Measurements from ENCODE around the gene EHF. TPM values are rescaled to one million over a fixed set of nuclear protein-coding genes. Genes with fewer than 3 reads are reported as not detected.

EHF gene
- total RNA-seq, 2 donors from 2014 or later = 0.22 TPM; not detected in 1

GRCh38 chr11:34620202-34620601, 691 bp upstream of the EHF start:
- Mint-ChIP-seq H3K4me3 (no peak overlapping the region), H3K27ac (no peak overlapping the region), H3K4me1 (peaks cover 55% of the 10 kb centered on the region), H3K27me3 (ENCODE audit: insufficient read depth) (peaks cover 2% of the 10 kb centered on the region), H3K36me3 (ENCODE audit: low read depth) (no peaks in the 10 kb centered on the region), H3K9me3 (no peaks in the 10 kb centered on the region)
- Histone ChIP-seq H3K4me3 (ENCODE audit: low read length) (no peak overlapping the region), H3K27ac (ENCODE audit: low read depth, low read length) (no peak overlapping the region), H3K9me3 (ENCODE audit: control insufficient read depth, low read length) (no peaks in the 10 kb centered on the region), H3K9ac (ENCODE audit: extremely low read depth, low read length, poor library complexity, severe bottlenecking) (no peak overlapping the region), H3K36me3 (ENCODE audit: control insufficient read depth, insufficient read depth, low read length) (no peaks in the 10 kb centered on the region), H3K27me3 (ENCODE audit: control insufficient read depth, insufficient read depth, low read length, poor library complexity, severe bottlenecking) (no peaks in the 10 kb centered on the region), H3K4me1 (ENCODE audit: control insufficient read depth, insufficient read depth, low read length) (peaks cover 10% of the 10 kb centered on the region)
- no peak for TF ChIP-seq CTCF (conservative IDR thresholded peaks at IDR 0.05)
- 92 to 100% methylated on average over 1 to 2 of the region's 2 CpGs for WGBS, 2 experiments (ENCODE audit: insufficient coverage in 1 of 2, insufficient read length in 1 of 2)
- no peak for DNase-seq

GRCh38 chr11:34621876-34622275, 983 bp downstream of the EHF start:
- Histone ChIP-seq H3K36me3 (ENCODE audit: control insufficient read depth, insufficient read depth, low read length) (no peaks in the 10 kb centered on the region), H3K9ac (ENCODE audit: extremely low read depth, low read length, poor library complexity, severe bottlenecking) (no peak overlapping the region), H3K9me3 (ENCODE audit: control insufficient read depth, low read length) (no peaks in the 10 kb centered on the region), H3K27me3 (ENCODE audit: control insufficient read depth, insufficient read depth, low read length, poor library complexity, severe bottlenecking) (no peaks in the 10 kb centered on the region), H3K4me3 (ENCODE audit: low read length) (no peak overlapping the region), H3K27ac (ENCODE audit: low read depth, low read length) (no peak overlapping the region), H3K4me1 (ENCODE audit: control insufficient read depth, insufficient read depth, low read length) (peaks cover 10% of the 10 kb centered on the region)
- Mint-ChIP-seq H3K4me1 (peaks cover 45% of the 10 kb centered on the region), H3K9me3 (no peaks in the 10 kb centered on the region), H3K36me3 (ENCODE audit: low read depth) (no peaks in the 10 kb centered on the region), H3K27me3 (ENCODE audit: insufficient read depth) (peaks cover 4% of the 10 kb centered on the region), H3K4me3 (no peak overlapping the region), H3K27ac (no peak overlapping the region)
- DNase-seq = no peak
- TF ChIP-seq CTCF (conservative IDR thresholded peaks at IDR 0.05) = no peak
- 96 to 100% methylated on average over 2 of the region's 2 CpGs for WGBS, 2 experiments (ENCODE audit: insufficient coverage in 1 of 2, insufficient read length in 1 of 2)

GRCh38 chr11:34623463-34623862, 2.6 kb downstream of the EHF start:
- Histone ChIP-seq H3K27me3 (ENCODE audit: control insufficient read depth, insufficient read depth, low read length, poor library complexity, severe bottlenecking) (no peaks in the 10 kb centered on the region), H3K4me1 (ENCODE audit: control insufficient read depth, insufficient read depth, low read length) (no peaks in the 10 kb centered on the region), H3K36me3 (ENCODE audit: control insufficient read depth, insufficient read depth, low read length) (no peaks in the 10 kb centered on the region), H3K9me3 (ENCODE audit: control insufficient read depth, low read length) (no peaks in the 10 kb centered on the region), H3K4me3 (ENCODE audit: low read length) (no peak overlapping the region), H3K27ac (ENCODE audit: low read depth, low read length) (no peak overlapping the region), H3K9ac (ENCODE audit: extremely low read depth, low read length, poor library complexity, severe bottlenecking) (no peak overlapping the region)
- H3K4me3 Mint-ChIP-seq = no peak overlapping the region
- no peak for TF ChIP-seq CTCF (conservative IDR thresholded peaks at IDR 0.05)
- H3K36me3 Mint-ChIP-seq (ENCODE audit: low read depth) = no peaks in the 10 kb centered on the region
- peaks cover 4% of the 10 kb centered on the region for H3K27me3 Mint-ChIP-seq (ENCODE audit: insufficient read depth)
- DNase-seq = no peak
- WGBS, 2 experiments (ENCODE audit: insufficient coverage in 1 of 2, insufficient read length in 1 of 2) = 95 to 98% methylated on average over 5 to 9 of the region's 9 CpGs
- no peaks in the 10 kb centered on the region for H3K9me3 Mint-ChIP-seq
- no peak overlapping the region for H3K27ac Mint-ChIP-seq
- H3K4me1 Mint-ChIP-seq = peaks cover 31% of the 10 kb centered on the region
